Measurements from ENCODE around the gene ALK.

The ALK gene

DNA sequence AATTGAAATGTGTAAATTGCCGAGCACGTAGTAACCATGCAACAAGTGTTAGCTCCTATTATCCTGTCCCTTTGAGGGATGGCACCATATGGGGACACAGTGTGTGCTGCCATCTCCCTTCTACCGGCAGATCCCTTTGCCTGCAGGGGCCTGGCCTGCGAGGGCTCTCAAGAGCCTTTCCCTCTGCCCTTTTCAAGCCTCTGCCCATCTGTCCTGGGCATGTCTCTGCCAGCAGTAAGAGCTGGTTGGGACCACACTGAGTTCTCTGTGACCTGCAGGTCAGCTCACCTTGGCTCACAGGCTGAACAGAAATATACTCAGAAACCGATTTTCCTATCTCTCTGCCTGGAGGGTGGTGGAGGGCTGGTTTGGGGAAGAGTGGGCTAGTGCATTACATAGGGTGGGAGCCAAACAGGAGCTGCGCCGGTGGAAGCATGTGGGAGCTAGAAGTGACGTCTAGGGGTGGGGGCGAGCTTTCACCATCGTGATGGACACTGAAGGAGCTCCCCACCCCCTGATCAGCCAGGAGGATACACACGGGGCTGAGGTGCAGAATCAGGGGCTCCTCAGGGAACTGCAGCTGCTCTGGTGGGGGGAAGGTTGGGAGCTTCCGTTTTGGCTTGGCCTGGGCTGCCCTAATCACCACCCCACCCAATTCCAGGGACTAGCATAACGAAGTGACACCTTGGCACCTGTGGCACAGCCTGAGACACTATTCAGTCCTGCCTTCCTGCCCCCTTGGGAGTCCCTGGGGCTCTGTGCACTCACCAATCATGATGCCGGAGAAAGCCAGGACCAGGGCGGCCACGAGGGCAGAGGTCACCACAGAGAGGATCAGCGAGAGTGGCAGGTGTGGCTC is 696.5 kb downstream of the ALK start:
- no peaks in the 10 kb centered on the region for H3K27me3 ChIP-seq (ENCODE audit: insufficient read depth, low read depth)
- H3K79me2 ChIP-seq (ENCODE audit: insufficient read depth, low read depth): no peaks in the 10 kb centered on the region
- H4K20me1 ChIP-seq (ENCODE audit: insufficient read depth): no peaks in the 10 kb centered on the region
- H3K4me1 ChIP-seq (ENCODE audit: low read depth, poor library complexity, severe bottlenecking): no peaks in the 10 kb centered on the region
- TF ChIP-seq, protein P1, sequence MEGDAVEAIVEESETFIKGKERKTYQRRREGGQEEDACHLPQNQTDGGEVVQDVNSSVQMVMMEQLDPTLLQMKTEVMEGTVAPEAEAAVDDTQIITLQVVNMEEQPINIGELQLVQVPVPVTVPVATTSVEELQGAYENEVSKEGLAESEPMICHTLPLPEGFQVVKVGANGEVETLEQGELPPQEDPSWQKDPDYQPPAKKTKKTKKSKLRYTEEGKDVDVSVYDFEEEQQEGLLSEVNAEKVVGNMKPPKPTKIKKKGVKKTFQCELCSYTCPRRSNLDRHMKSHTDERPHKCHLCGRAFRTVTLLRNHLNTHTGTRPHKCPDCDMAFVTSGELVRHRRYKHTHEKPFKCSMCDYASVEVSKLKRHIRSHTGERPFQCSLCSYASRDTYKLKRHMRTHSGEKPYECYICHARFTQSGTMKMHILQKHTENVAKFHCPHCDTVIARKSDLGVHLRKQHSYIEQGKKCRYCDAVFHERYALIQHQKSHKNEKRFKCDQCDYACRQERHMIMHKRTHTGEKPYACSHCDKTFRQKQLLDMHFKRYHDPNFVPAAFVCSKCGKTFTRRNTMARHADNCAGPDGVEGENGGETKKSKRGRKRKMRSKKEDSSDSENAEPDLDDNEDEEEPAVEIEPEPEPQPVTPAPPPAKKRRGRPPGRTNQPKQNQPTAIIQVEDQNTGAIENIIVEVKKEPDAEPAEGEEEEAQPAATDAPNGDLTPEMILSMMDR (conservative IDR thresholded peaks at IDR 0.05; ENCODE audit: low read depth, low read length): no peak
- H3K4me3 ChIP-seq (IDR thresholded peaks at IDR 0.05; ENCODE audit: insufficient read depth, low read depth, low read length): no peak overlapping the region
- no peak overlapping the region for H3K9ac ChIP-seq
- no peaks in the 10 kb centered on the region for H3K36me3 ChIP-seq (ENCODE audit: insufficient read depth)
- H3K27ac ChIP-seq: no peak overlapping the region
- no peak overlapping the region for H2AFZ ChIP-seq (ENCODE audit: low read depth)
- H3K4me2 ChIP-seq: no peak overlapping the region

GRCh38 chr2:29223851-29224692 is 697.3 kb downstream of the ALK start:
- Histone ChIP-seq H3K4me3 (IDR thresholded peaks at IDR 0.05; ENCODE audit: insufficient read depth, low read depth, low read length) (no peak overlapping the region), H2AFZ (ENCODE audit: low read depth) (no peak overlapping the region), H3K27ac (no peak overlapping the region), H4K20me1 (ENCODE audit: insufficient read depth) (no peaks in the 10 kb centered on the region), H3K27me3 (ENCODE audit: insufficient read depth, low read depth) (no peaks in the 10 kb centered on the region), H3K9ac (no peak overlapping the region), H3K79me2 (ENCODE audit: insufficient read depth, low read depth) (no peaks in the 10 kb centered on the region), H3K36me3 (ENCODE audit: insufficient read depth) (no peaks in the 10 kb centered on the region), H3K4me1 (ENCODE audit: low read depth, poor library complexity, severe bottlenecking) (no peaks in the 10 kb centered on the region), H3K4me2 (no peak overlapping the region)
- TF ChIP-seq, protein P1 (conservative IDR thresholded peaks at IDR 0.05; ENCODE audit: low read depth, low read length): no peak

DNA sequence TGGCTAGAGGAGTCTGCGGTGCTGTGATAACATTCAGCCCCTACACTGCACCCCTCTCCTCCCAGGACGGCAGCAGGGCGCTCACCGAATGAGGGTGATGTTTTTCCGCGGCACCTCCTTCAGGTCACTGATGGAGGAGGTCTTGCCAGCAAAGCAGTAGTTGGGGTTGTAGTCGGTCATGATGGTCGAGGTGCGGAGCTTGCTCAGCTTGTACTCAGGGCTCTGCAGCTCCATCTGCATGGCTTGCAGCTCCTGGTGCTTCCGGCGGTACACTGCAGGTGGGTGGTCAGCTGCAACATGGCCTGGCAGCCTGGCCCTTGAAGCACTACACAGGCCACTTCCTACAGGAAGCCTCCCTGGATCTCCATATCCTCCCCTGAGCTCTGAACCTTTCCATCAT is 698.1 kb downstream of the ALK start:
- Histone ChIP-seq H3K4me2 (no peak overlapping the region), H3K36me3 (ENCODE audit: insufficient read depth) (no peaks in the 10 kb centered on the region), H3K27me3 (ENCODE audit: insufficient read depth, low read depth) (no peaks in the 10 kb centered on the region), H2AFZ (ENCODE audit: low read depth) (no peak overlapping the region), H4K20me1 (ENCODE audit: insufficient read depth) (no peaks in the 10 kb centered on the region), H3K79me2 (ENCODE audit: insufficient read depth, low read depth) (no peaks in the 10 kb centered on the region), H3K4me1 (ENCODE audit: low read depth, poor library complexity, severe bottlenecking) (no peaks in the 10 kb centered on the region), H3K4me3 (IDR thresholded peaks at IDR 0.05; ENCODE audit: insufficient read depth, low read depth, low read length) (no peak overlapping the region), H3K9ac (no peak overlapping the region), H3K27ac (no peak overlapping the region)
- TF ChIP-seq, protein P1 (conservative IDR thresholded peaks at IDR 0.05; ENCODE audit: low read depth, low read length): no peak

- Histone ChIP-seq H3K4me1 (ENCODE audit: low read depth, poor library complexity, severe bottlenecking) (no peaks in the 10 kb centered on the region), H4K20me1 (ENCODE audit: insufficient read depth) (no peaks in the 10 kb centered on the region), H2AFZ (ENCODE audit: low read depth) (no peak overlapping the region), H3K36me3 (ENCODE audit: insufficient read depth) (no peaks in the 10 kb centered on the region), H3K4me2 (no peak overlapping the region), H3K9ac (no peak overlapping the region), H3K4me3 (IDR thresholded peaks at IDR 0.05; ENCODE audit: insufficient read depth, low read depth, low read length) (no peak overlapping the region), H3K27me3 (ENCODE audit: insufficient read depth, low read depth) (no peaks in the 10 kb centered on the region), H3K79me2 (ENCODE audit: insufficient read depth, low read depth) (no peaks in the 10 kb centered on the region), H3K27ac (no peak overlapping the region)
- TF ChIP-seq, protein P1 (conservative IDR thresholded peaks at IDR 0.05; ENCODE audit: low read depth, low read length): no peak
Observed at GRCh38 chr2:29222381-29223179, 698.8 kb downstream of the ALK start.
